HG03521 (cell line): ENCODE measurements around the gene BRD1.

Experiments
- ATAC-seq: cut with Tn5 transposase; IDR thresholded peaks from one replicate; pipeline ENCODE4 v1.9.1; 2021; ENCODE audit warnings: mild to moderate bottlenecking, moderate library complexity; ENCODE audit not compliant: unreplicated experiment

BRD1 gene

DNA sequence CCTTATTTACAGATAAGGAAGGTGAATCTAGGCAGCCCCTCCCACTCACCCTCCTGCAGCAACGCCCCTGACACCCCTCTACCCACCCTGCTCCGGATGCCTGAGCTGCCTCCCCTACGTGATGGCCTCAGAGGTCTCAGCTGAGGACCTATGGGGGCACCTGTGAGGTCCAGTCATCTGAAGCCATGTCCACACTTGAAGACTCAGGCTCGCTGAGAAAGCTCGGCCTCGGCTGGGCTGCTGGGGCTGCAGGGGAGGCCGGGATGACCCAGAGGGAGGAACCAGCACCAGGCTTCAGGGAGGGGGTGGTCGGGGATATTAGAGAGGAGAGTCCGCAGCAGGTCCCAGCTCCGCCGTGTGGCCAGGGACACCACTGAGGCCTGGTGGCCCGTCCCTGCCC is 92.8 kb downstream of the BRD1 start:
- ATAC-seq: no peak

DNA sequence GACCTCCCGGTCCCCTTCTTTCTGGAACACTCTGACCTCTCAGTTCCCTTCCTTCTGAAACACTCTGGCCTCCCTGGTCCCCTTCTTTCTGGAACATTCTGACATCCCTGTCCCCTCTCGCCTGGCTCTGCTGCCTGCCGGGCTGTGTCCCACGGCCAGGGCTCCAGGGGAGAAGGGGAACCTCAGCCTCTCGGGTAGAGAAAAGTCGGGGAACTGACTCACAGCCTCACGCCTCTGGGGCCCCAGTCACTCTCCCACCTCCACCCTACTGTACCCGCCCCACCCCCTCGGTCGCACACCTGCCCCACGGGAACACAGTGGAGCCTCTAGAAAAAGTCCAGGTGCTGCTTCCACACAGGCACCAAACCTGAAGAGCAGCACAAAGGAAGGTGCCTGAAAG is 93.3 kb downstream of the BRD1 start:
- ATAC-seq: no peak

DNA sequence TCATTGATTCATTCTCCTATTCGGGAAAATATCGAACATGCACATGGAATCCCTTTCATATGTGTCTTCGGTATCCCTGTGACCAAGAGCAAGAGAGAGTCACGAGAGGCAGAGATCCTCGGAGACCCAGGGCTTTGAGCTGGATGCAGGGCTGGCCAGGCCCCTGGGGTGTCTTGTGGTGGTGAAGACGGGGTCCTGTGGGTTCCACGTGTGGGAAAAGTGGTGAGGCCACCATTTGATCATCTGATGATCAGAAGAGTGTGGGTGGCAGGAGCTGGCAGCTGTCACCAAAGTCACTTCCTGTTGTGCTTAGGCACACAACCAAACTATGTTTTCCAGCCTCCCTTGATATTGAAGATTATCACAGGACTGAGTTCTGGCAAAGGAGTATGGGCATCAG is 94.0 kb downstream of the BRD1 start:
- no peak for ATAC-seq

DNA sequence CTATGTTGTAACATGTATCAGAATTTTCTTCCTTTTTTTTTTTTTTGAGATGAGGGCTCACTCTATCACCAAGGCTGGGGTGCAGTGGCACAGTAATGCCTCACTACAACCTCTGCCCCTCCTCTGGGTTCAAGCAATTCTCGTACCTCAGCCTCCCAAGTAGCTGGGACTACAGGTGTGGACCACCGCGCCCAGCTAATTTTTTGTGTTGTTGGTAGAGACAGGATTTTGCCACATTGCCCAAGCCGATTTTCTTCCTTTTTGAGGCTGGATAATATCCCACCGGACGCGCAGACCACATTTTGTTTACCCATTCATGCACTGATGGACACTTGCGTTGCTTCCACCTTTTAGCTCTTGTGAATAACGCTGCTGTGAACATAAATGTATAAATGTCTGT is 97.0 kb downstream of the BRD1 start:
- no peak for ATAC-seq

DNA sequence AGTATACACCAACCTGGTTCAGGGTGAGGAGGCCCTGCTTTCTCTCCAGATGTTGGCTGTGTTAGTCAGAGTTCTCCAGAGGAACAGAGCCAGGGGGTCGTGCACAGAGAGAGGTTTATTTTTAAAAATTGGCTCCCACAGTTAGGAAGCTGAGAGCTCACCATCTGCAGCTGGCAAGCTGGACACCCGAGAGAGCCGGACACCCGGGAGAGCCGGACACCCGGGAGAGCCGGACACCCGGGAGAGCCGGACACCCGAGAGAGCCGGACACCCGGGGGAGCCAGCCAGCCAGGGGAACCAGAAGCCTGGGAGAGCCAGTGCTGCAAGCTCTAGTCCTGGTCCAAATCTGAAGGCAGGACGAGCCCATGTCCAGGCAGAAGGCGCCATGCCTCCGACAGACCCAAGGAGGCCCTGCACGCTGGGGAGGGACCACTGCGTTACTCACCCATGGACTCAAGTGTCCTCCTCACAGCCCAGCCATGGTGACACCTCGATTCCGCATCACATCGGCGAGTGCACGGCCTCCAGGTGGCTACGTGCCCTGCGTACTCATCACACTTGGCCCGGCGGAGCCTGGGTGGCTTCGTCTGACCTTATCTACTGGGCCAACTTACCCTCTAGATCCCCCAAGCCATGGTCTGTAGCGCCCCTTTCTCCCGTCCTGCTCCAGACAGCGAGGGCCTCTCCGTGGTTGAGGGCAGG is 99.0 kb downstream of the BRD1 start:
- no peak for ATAC-seq

DNA sequence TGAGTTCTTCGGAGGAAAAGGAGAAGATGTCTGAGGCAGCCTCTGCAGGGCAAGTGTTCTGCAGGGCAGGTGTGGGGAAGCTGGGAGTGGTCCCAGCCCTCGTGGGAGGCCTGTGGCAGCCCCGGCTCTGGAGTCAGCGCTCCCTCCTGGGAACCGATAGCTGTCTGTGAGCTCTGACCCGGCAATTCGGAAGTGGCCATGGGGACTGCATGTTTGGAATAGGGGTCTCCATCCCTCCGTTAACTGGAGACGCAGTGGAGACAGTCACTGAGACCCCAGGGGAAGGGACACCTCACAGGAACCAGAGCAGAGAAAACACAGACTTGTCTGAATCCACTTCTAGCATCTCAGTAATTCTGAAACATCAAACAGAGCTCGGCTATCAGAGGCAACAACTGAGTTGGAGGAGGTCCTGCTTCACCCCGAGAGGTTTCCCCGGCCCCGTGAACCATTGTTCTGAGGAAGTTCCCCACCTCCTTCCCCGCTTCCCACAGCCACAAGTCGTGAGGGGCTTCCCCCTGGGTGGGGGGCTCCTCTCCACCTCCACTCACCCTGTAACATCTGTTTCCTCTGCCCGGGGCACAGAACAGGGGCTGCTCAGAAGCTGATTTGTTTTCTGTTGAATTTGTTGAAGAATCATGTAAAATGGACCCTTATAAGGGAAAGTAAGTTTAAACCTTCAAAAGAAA is 99.6 kb downstream of the BRD1 start:
- ATAC-seq: no peak

DNA sequence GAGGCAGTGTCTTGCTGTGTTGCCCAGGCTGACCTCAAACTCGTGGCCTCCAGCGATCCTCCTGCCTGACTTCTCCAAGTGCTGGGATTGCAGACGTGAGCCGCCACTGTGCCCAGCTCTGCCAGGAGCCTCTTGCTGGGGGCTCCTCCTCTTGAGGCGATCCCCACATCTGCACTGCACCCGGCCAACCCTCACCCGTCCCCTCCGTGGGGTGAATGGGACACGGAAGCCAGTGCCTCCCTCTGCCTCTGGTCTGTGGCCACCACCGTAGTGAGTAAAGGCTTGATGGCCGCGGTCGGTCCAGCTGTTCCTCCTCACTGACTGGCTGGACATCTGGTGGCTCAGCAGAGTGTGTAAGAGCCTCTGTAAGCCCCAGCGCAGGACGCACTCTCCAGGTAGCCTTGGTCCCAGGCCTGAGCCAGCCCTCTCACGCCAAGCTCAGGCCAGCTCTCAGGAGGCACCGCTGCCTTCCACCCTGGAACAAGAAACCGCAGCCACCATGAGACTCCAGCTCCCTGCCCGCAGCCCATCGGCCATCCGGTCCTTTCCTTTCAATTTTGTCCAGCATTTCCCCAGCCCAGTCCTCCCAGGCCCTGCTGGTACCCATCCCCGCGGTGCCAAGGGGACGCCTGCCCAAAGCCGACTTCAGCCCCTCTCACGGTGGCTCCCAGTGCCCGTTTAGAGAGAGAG is 100.3 kb downstream of the BRD1 start:
- ATAC-seq: no peak

DNA sequence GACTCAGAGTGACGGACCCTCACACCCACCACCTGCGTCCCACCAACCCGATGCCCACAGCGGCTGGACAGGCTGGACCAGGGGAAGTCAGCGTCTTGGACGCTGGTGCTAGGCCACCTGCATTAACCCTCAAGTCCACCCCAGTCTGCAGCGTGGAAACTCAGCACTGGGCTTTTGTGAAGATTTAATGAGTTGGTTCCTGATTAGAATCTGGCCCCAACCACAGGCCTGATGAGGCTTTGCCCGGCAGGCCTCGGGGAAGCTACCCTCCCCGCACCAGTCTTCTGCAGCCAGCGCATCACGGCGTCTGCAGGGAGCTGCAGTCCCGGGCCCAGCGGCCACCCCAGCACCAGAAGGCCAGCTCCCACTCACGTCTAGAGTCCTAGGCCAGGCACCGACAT is 101.0 kb downstream of the BRD1 start:
- no peak for ATAC-seq

DNA sequence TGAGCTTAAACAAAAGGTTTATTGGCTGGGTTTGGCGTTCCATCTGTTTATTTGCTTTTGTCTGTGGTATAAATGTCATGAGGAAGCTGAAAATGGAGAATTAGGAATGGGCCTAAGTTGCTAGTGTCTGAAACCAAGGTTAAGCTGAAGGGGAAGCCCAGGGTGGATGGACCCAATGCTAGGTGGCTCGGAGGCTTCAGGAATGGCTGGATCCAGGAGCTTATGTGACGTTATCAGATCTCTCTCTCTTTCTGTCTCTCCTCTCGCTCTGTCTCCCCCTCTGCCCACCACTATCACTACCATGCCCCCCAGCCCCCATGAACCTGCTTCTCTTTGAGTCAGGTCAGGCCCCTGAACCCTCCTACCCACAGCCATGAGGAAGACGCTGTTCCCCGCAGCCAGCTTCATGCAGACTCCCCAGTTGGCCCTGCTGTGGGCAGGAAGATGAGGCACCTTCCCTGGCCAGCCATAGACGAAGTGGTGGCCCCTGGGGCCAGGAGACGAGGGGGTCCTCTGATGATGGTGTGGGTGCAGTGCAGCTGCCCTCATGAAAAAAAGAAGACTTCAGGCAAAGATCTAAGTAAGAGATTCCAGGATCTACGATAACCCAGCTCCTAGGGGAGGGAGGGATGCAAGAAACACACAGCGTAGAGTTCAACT is 101.5 kb downstream of the BRD1 start:
- ATAC-seq: no peak

DNA sequence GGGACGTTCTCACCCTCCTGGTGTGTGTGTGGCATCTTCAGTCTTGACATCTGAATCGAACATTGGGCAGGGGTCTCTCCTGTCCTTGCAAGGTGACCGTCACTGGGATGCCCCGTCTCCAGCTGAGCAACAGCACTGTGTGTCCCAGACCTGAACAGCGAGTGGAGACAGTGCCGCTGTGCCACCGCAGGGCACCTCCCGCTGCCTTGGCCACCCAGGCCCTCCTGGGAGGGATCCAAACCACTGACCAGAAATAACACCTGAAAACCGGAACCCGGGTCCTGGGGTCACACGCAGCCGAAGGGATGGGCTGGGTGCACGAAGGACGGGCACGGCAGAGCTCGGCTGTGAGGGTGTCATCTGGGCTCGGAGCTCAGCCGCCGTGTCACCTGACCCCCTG is 102.2 kb downstream of the BRD1 start:
- ATAC-seq: no peak

DNA sequence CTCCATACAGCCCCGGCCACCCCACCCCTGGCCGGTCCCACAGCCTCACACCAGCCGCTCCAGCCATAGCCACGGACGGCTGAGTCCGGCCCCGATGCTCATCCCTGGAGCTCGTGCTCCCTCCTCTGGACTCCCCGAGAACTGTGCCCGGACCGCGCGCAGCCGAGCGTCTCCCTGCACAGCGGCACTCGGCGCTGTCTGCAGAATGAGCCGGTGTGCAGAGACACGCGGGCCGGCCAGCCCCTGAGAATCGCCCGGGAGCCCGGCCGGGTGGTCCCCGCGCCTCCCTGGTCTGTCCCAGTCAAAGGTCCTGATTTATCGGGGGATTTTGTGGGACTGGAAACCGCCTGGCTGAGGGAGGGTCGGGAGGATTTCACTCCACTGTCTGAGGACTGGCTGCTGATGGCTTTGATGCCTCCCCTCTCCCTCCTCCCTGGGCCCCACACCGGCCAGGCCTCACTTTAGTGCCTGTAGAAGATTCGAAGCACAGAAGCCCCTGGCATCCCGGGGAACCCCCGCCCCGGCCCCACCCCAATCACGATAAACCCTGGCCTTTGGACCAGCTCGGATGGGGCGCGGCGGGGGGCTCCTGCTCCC is 102.7 kb downstream of the BRD1 start:
- ATAC-seq: no peak

DNA sequence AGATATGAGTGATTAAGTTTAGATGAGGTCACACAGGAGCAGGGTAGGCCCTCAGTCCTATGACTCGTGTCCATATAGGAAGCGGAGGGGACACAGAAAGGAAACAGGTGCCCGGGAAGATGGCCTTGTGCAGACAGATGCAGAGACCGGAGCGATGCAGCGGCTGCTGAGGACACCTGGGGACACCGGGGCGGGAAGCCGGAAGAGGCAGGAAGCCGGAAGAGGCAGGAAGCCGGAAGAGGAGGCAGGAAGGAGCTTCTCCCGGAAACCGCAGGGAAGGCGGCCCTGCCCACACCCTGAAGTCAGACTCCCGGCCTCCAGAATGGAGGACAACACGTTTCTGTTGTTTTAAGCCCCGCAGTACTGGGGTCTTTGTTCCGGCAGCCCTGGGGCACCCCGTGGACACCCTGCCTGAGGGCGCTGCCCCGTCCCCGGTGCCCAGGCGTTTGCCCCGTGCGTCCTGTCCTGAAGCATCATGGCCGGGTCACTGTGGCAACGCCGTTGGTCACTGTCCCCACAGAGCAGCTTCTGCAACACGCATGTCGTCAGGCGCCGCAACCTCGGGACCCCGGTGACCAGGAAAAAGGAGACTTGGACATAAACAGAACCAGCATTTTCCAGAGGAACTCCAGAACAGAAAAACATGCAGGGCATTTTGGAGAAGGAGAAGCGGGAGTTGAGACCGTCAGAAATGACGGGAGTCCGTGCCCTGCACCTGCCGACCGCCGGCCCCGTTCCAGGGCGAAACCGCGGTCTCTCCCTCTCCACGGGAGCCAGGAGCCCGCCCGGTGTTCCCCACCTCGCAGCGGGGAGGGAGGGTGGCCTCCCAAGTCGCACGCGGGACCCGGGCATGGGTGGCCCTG is 103.4 kb downstream of the BRD1 start:
- ATAC-seq: no peak

DNA sequence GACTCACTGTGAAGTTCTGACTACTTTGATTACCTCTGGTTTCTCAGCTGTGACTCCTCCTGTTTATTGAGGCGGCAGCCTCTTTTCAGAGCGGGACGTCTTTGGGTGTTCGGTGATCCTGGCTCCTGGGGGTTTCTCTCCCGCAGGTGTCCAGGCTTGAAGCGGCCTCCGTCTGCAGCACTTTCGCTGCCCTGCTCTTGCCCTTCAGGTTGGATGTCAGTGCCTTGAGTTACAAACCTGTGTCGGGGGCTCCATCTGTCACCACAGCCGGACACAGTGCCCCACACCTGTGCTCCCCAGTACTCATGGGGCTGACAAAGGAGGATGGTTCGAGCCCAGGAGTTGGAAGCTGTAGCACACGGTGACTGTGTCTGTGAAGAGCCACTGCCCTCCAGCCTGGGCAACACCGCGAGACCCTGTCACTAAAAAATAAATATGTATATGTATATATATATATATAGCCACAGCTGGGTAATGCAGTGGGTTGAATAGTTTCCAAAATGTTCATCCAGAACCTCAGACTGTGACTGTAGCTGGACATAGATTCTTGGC is 104.1 kb downstream of the BRD1 start:
- ATAC-seq: no peak
